ENCODE results near the gene NR0B1.

NR0B1 gene

GRCh38 chrX:30275498-30275897, 33.7 kb downstream of the NR0B1 start:
- peak; percentile 22 for DNase-seq (ENCODE audit: low read depth)
- TF ChIP-seq MAX (IDR thresholded peaks at IDR 0.05; ENCODE audit: low read depth, low read length) (no peak), MYC (IDR thresholded peaks at IDR 0.05; ENCODE audit: low read depth, low read length) (no peak), CTCF (IDR thresholded peaks at IDR 0.05; ENCODE audit: low read depth, low read length) (no peak), POLR2A (IDR thresholded peaks at IDR 0.05; ENCODE audit: extremely low read depth, insufficient read length) (no peak)
- no peak overlapping the region for H3K4me3 ChIP-seq (ENCODE audit: low read depth, low read length)

DNA sequence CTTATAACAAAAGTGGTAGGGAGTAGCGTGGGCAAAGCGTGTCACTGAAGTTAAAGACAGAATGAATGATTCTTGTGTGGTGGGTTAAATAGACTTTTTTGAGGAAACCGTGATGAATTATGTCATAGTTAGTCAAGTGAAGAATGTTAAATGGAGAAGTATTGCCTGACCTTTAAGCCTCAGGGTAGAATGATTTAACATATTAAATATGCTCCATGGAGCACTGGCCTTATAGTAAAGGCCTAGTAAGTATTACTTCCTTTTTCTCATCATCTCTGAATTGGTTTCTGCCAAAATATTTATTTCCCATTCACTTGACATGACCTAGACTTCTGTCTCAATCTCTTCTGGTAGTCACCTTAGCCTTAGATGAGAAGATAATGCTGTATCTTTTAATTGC, 38.6 kb downstream of the NR0B1 start:
- H3K4me3 ChIP-seq (ENCODE audit: low read depth, low read length) = no peak overlapping the region
- no peak for DNase-seq (ENCODE audit: low read depth)
- TF ChIP-seq MAX (IDR thresholded peaks at IDR 0.05; ENCODE audit: low read depth, low read length) (no peak), MYC (IDR thresholded peaks at IDR 0.05; ENCODE audit: low read depth, low read length) (no peak)

- no peak for DNase-seq (ENCODE audit: low read depth)
- H3K4me3 ChIP-seq (ENCODE audit: low read depth, low read length) = no peak overlapping the region
- TF ChIP-seq CTCF (IDR thresholded peaks at IDR 0.05; ENCODE audit: low read depth, low read length) (no peak), MAX (IDR thresholded peaks at IDR 0.05; ENCODE audit: low read depth, low read length) (no peak), MYC (IDR thresholded peaks at IDR 0.05; ENCODE audit: low read depth, low read length) (no peak), POLR2A (IDR thresholded peaks at IDR 0.05; ENCODE audit: extremely low read depth, insufficient read length) (no peak)
These were observed 46.4 kb downstream of the NR0B1 start for GRCh38 chrX:30262763-30263162.

DNA sequence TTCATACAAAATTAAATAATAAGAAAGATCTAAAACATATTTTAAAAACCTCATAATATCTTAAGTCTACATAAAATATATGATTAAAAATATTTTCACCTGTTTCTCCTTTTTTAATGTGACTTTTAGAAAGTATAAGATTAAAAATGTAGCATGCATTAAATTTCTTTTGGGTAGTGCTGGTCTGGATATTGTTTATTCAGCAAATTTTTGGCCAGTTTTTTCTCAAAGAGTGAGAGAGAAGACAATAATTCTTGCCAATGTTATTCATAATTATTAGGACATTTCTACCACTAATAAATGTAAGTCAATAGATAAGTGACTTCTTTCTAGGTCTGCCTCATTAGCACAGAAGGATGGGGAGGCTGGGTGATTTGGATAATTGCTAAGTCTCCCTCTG, 48.2 kb downstream of the NR0B1 start:
- no peak for TF ChIP-seq POLR2A (IDR thresholded peaks at IDR 0.05; ENCODE audit: extremely low read depth, insufficient read length)
- TF ChIP-seq CTCF (IDR thresholded peaks at IDR 0.05; ENCODE audit: low read depth, low read length) = no peak
- TF ChIP-seq MAX (IDR thresholded peaks at IDR 0.05; ENCODE audit: low read depth, low read length) = no peak
- no peak for TF ChIP-seq MYC (IDR thresholded peaks at IDR 0.05; ENCODE audit: low read depth, low read length)
- DNase-seq (ENCODE audit: low read depth) = no peak
- H3K4me3 ChIP-seq (ENCODE audit: low read depth, low read length) = no peak overlapping the region

GRCh38 chrX:30259927-30260326, 49.3 kb downstream of the NR0B1 start:
- H3K4me3 ChIP-seq (ENCODE audit: low read depth, low read length) = no peak overlapping the region
- TF ChIP-seq MYC (IDR thresholded peaks at IDR 0.05; ENCODE audit: low read depth, low read length) = no peak
- no peak for TF ChIP-seq CTCF (IDR thresholded peaks at IDR 0.05; ENCODE audit: low read depth, low read length)
- no peak for TF ChIP-seq POLR2A (IDR thresholded peaks at IDR 0.05; ENCODE audit: extremely low read depth, insufficient read length)
- no peak for TF ChIP-seq MAX (IDR thresholded peaks at IDR 0.05; ENCODE audit: low read depth, low read length)
- DNase-seq (ENCODE audit: low read depth) = no peak
